Measurements from ENCODE around the gene ZNF609. TPM values are rescaled to one million over a fixed set of nuclear protein-coding genes. Genes with fewer than 3 reads are reported as not detected.

ZNF609 gene
- total and polyA plus RNA-seq, 10 of the 15 experiments (the other 5 are each of a cell fraction or from before 2014, with no cell fraction given), result 5.1 to 35.3 (median 13.6) TPM

GRCh38 chr15:64437982-64438381 is 22.4 kb upstream of the ZNF609 start (continued):
- TF ChIP-seq ZNF687 (IDR thresholded peaks at IDR 0.05) (no peak), POLR2A (IDR thresholded peaks at IDR 0.05; ENCODE audit: low read depth, low read length) (no peak), ZNF622 (IDR thresholded peaks at IDR 0.05) (no peak), SREBF2 (IDR thresholded peaks at IDR 0.05; ENCODE audit: low read length) (no peak), HCFC1 (IDR thresholded peaks at IDR 0.05; ENCODE audit: low read length) (no peak), CBFB (IDR thresholded peaks at IDR 0.05; ENCODE audit: low read depth) (no peak)

GRCh38 chr15:64438653-64439447 is 21.5 kb upstream of the ZNF609 start:
- Histone ChIP-seq H3K4me3 (no peak overlapping the region), H4K20me1 (ENCODE audit: control insufficient read depth, insufficient read depth) (no peaks in the 10 kb centered on the region), H3K9me3 (replicated peaks; ENCODE audit: control insufficient read depth, insufficient read depth, low read length) (no peaks in the 10 kb centered on the region), H3K36me3 (ENCODE audit: control insufficient read depth in 2 of 2, insufficient read depth in 2 of 2, low read length in 1 of 2) (0 out of 4 replicates have a peak, but pooled peaks cover 0 to 3% of the 10 kb centered on the region in 2 experiments), H2AFZ (ENCODE audit: control insufficient read depth, low read depth, low read length) (no peak overlapping the region), H3K9ac (ENCODE audit: control insufficient read depth, insufficient read depth, low read length) (no peak overlapping the region), H3K4me1 (ENCODE audit: control insufficient read depth, insufficient read depth, low read length) (peaks cover 12% of the 10 kb centered on the region), H3K4me2 (ENCODE audit: control insufficient read depth, insufficient read depth) (no peak overlapping the region), H3K27ac (ENCODE audit: control insufficient read depth, insufficient read depth) (no peak overlapping the region), H3K27me3 (replicated peaks in 1 of 2; ENCODE audit: control insufficient read depth in 2 of 2, insufficient read depth in 2 of 2, low read length in 1 of 2) (no peaks in the 10 kb centered on the region), H3K79me2 (ENCODE audit: control insufficient read depth, insufficient read depth, low read length) (peaks cover 3% of the 10 kb centered on the region; the same call in 1 of the 2 replicates)
- WGBS (ENCODE audit: insufficient coverage, insufficient replicate concordance, low lambda C conversion rate, missing lambda C conversion rate), result 73% methylated on average over 6 of the region's 6 CpGs
- in situ Hi-C loops (cut with MboI) (no loop called here), intact Hi-C loops (cut with micrococcal nuclease; ENCODE audit: unreplicated experiment) (no loop called here)
- POLR2A ChIA-PET, result interaction anchor here (0.5 kb wide), 1 partner anchor 246 kb away, joined by 5 read pairs; no protein-coding TSS in a partner anchor
- RAD21 ChIA-PET (ENCODE audit: unreplicated experiment), result no interaction called here
- FAIRE-seq (no peak), DNase-seq (ENCODE audit: low read depth, low spot score) (no peak), ATAC-seq (no peak)
- CTCF ChIA-PET, result interaction anchor here (0.6 kb wide), 1 partner anchor 436 kb away, joined by 3 read pairs; no protein-coding TSS in a partner anchor
- SMC1A ChIA-PET (ENCODE audit: uncharacterized antibody, unreplicated experiment), result interaction anchor here (0.6 to 1.5 kb wide), 4 partner anchors 10 to 493 kb away, joined by 3 read pairs; no protein-coding TSS in a partner anchor
- BruUV-seq (replicated peaks), result no TSS peak
- TF ChIP-seq NR2C2 (IDR thresholded peaks at IDR 0.05; ENCODE audit: borderline replicate concordance, control insufficient read depth, insufficient read length, low read depth) (no peak), SMC3 (IDR thresholded peaks at IDR 0.05; ENCODE audit: borderline replicate concordance, low read length) (no peak)
- TF ChIP-seq, protein P1, sequence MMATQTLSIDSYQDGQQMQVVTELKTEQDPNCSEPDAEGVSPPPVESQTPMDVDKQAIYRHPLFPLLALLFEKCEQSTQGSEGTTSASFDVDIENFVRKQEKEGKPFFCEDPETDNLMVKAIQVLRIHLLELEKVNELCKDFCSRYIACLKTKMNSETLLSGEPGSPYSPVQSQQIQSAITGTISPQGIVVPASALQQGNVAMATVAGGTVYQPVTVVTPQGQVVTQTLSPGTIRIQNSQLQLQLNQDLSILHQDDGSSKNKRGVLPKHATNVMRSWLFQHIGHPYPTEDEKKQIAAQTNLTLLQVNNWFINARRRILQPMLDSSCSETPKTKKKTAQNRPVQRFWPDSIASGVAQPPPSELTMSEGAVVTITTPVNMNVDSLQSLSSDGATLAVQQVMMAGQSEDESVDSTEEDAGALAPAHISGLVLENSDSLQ (IDR thresholded peaks at IDR 0.05), result no peak
